ENCODE results near the gene C1QTNF6.
"Not testable (repeated sequence)": the region's sequence is repeated elsewhere in the genome, so short reads cannot be mapped to it uniquely, and the experiment has no call there.

The C1QTNF6 gene

GRCh38 chr22:37187891-37188761 is at the start of gene C1QTNF6:
C1QTNF6 (minus strand) TSS chr22:37188247; CDS start chr22:37188213, 34 bp downstream.
- DNase-seq: no peak

- no peak for DNase-seq
Observed at GRCh38 chr22:37235897-37236607, 48.0 kb upstream of the C1QTNF6 start.

GRCh38 chr22:37234736-37235711 is 47.0 kb upstream of the C1QTNF6 start:
- no peak for DNase-seq

GRCh38 chr22:37233751-37234631 is 45.9 kb upstream of the C1QTNF6 start:
- no peak for DNase-seq

- DNase-seq: not testable (repeated sequence)
Observed at GRCh38 chr22:37233371-37233750, 45.3 kb upstream of the C1QTNF6 start.

- DNase-seq: no peak
Observed at GRCh38 chr22:37232140-37232998, 44.3 kb upstream of the C1QTNF6 start.

GRCh38 chr22:37231406-37232139 is 43.5 kb upstream of the C1QTNF6 start:
- DNase-seq: no peak

GRCh38 chr22:37230673-37231405 is 42.8 kb upstream of the C1QTNF6 start:
- DNase-seq: no peak

GRCh38 chr22:37229805-37230672 is 42.0 kb upstream of the C1QTNF6 start:
- no peak for DNase-seq

- no peak for DNase-seq
Observed at GRCh38 chr22:37229012-37229804, 41.2 kb upstream of the C1QTNF6 start.

GRCh38 chr22:37228106-37229011 is 40.3 kb upstream of the C1QTNF6 start:
- DNase-seq: no peak

- DNase-seq: no peak
Observed at GRCh38 chr22:37226514-37226913, 38.5 kb upstream of the C1QTNF6 start.

- no peak for DNase-seq
Observed at GRCh38 chr22:37226087-37226486, 38.0 kb upstream of the C1QTNF6 start.

- no peak for DNase-seq
Observed at GRCh38 chr22:37225481-37225880, 37.4 kb upstream of the C1QTNF6 start.

- DNase-seq: no peak
Observed at GRCh38 chr22:37224757-37225420, 36.8 kb upstream of the C1QTNF6 start.
